B cell (primary cell): Measurements from ENCODE around the gene IRX5. TPM values are rescaled to one million over a fixed set of nuclear protein-coding genes. Genes with fewer than 3 reads are reported as not detected.

Source experiments
- ATAC-seq: fragments of 200-7000 bp; cut with Tn5 transposase; one replicate; pipeline ENCODE4 v1.10.0; 2021; ENCODE audit warnings: low read depth, mild to moderate bottlenecking, moderate number of reproducible peaks, moderate library complexity
- CTCF ChIA-PET: fragments of 350-600 bp; sonication (Branson Sonifier 250); formaldehyde crosslinking; loops from one replicate; lab custom pipeline; 2021; ENCODE audit warnings: antibody characterized with exemption, inconsistent platforms; lab: Charles Lee
- POLR2A ChIA-PET: fragments of 350-600 bp; sonication (Branson Sonifier 250); formaldehyde crosslinking; loops from one replicate; lab custom pipeline; 2021; ENCODE audit warnings: antibody characterized with exemption; lab: Charles Lee
- DNase-seq: peaks from one replicate; pipeline ENCODE4 v3.0.0; 2013
- H2AFZ ChIP-seq: 2 replicates; pipeline ENCODE4 v1.6.1; 2012; ENCODE audit warnings: mild to moderate bottlenecking, low read depth, low read length; ENCODE audit not compliant: insufficient read depth, poor library complexity, severe bottlenecking
- H3K27ac ChIP-seq, 2 donors: 1 replicate in 1 of 2; 2 replicates in 1 of 2; pipeline ENCODE4 v1.5.1; 2012 to 2013; ENCODE audit warnings: low read length in 2 of 2, mild to moderate bottlenecking in 2 of 2, moderate library complexity in 1 of 2
- H3K27me3 ChIP-seq, 4 experiments: fragments of 200-600 bp in 1 of 4; sonication (generic) in 1 of 4; replicated peaks in 1 of 4; 1 replicate in 2 of 4; 2 replicates in 2 of 4; pipeline versions ENCODE4 v1.6.1 to v1.7.0; 2013 to 2016; ENCODE audit warnings: low read length in 3 of 4, mild to moderate bottlenecking in 2 of 4, mixed read lengths in 1 of 4, moderate library complexity in 1 of 4; ENCODE audit not compliant: insufficient read depth in 4 of 4, control insufficient read depth in 3 of 4; ENCODE audit errors: control extremely low read depth in 1 of 4
- H3K36me3 ChIP-seq, 2 experiments: replicated peaks in 1 of 2; 1 replicate in 1 of 2; 2 replicates in 1 of 2; pipeline versions ENCODE4 v1.6.1 to v1.7.1; 2013; ENCODE audit warnings: low read length in 1 of 2; ENCODE audit not compliant: insufficient read depth in 2 of 2, control insufficient read depth in 1 of 2; ENCODE audit errors: control extremely low read depth in 1 of 2, extremely low read depth in 1 of 2
- H3K4me1 ChIP-seq, 2 donors: fragments of 200-600 bp in 1 of 2; sonication (generic) in 1 of 2; 1 replicate in 1 of 2; 2 replicates in 1 of 2; pipeline versions ENCODE4 v1.5.1 to v1.6.1; 2013 to 2017; ENCODE audit warnings: low read length in 2 of 2; ENCODE audit not compliant: control insufficient read depth in 2 of 2, insufficient read depth in 2 of 2
- H3K4me2 ChIP-seq: replicated peaks from 2 replicates; pipeline ENCODE3; 2012; ENCODE audit warnings: mild to moderate bottlenecking, low read depth, low read length; ENCODE audit not compliant: poor library complexity, severe bottlenecking
- H3K4me3 ChIP-seq, 5 experiments: fragments of 200-600 bp in 1 of 5; sonication (generic) in 1 of 5; 1 replicate in 3 of 5; 2 replicates in 2 of 5; pipeline versions ENCODE4 v1.5.1 to v1.7.0; 2011 to 2016; ENCODE audit warnings: low read length in 4 of 5, mild to moderate bottlenecking in 4 of 5, low read depth in 2 of 5, control low read depth in 1 of 5, moderate library complexity in 1 of 5; ENCODE audit not compliant: insufficient read depth in 1 of 5; ENCODE audit errors: control extremely low read depth in 1 of 5, extremely low read depth in 1 of 5
- H3K79me2 ChIP-seq: fragments of 200-600 bp; sonication (generic); one replicate; pipeline ENCODE4 v1.6.0; 2016; ENCODE audit warnings: low read length; ENCODE audit not compliant: control insufficient read depth, insufficient read depth
- H3K9ac ChIP-seq: fragments of 200-600 bp; sonication (generic); 2 replicates; pipeline ENCODE4 v1.6.1; 2017; ENCODE audit warnings: mild to moderate bottlenecking, low read length, moderate library complexity
- H3K9me3 ChIP-seq, 3 donors: one replicate each; pipeline versions ENCODE4 v1.6.1 to v1.7.1; 2013; ENCODE audit warnings: low read length in 2 of 3; ENCODE audit not compliant: control insufficient read depth in 2 of 3, insufficient read depth in 1 of 3; ENCODE audit errors: control extremely low read depth in 1 of 3
- H4K20me1 ChIP-seq: 2 replicates; pipeline ENCODE4 v1.6.0; 2012; ENCODE audit warnings: mild to moderate bottlenecking, low read length; ENCODE audit not compliant: insufficient read depth, control insufficient read depth, poor library complexity, severe bottlenecking
- H3K27ac Mint-ChIP-seq: one replicate; pipeline ENCODE4 v1.8.0; 2021; ENCODE audit warnings: mixed read lengths
- H3K27me3 Mint-ChIP-seq: one replicate; pipeline ENCODE4 v1.8.0; 2021; ENCODE audit warnings: mixed read lengths
- H3K4me1 Mint-ChIP-seq: one replicate; pipeline ENCODE4 v1.8.0; 2021; ENCODE audit warnings: mixed read lengths
- H3K4me3 Mint-ChIP-seq: one replicate; pipeline ENCODE4 v1.8.0; 2021; ENCODE audit warnings: mixed read lengths
- H3K9me3 Mint-ChIP-seq: one replicate; pipeline ENCODE4 v1.8.0; 2022; ENCODE audit warnings: mixed read lengths; ENCODE audit not compliant: insufficient read depth
- EZH2 ChIP-seq: IDR thresholded peaks from 2 replicates; pipeline ENCODE4 v1.6.1; 2012; ENCODE audit warnings: borderline replicate concordance, low read depth, mild to moderate bottlenecking, moderate library complexity, low read length; ENCODE audit not compliant: insufficient read depth, poor library complexity, severe bottlenecking
- WGBS: methylation state at CpG from one replicate; pipeline ENCODE4 v1.1.5; 2013; ENCODE audit warnings: missing lambda C conversion rate; ENCODE audit not compliant: insufficient coverage; 5-methylcytosine and 5-hydroxymethylcytosine counted together
- intact Hi-C: fragments of 100-400 bp; cut with micrococcal nuclease; formaldehyde crosslinking; loops from one replicate; pipeline ENCODE4 v1.10.0; 2022
- polyA plus RNA-seq: library from polyadenylated mRNA; depleted of rRNA; stranded (reverse); fragments of >200 nt; gene quantifications from 2 replicates; pipeline ENCODE4 v1.2.3, GENCODE V29; 2012
- total RNA-seq, 2 donors: library from RNA; stranded (reverse); fragments of 120-200 nt in 1 of 2; gene quantifications; 1 replicate in 1 of 2; 2 replicates in 1 of 2; pipeline versions ENCODE4 v1.2.3 to v1.2.4, GENCODE V29; 2013 to 2022
- TF ChIP-seq, protein P1 (sequence below): fragments of 200-600 bp; IDR thresholded peaks from one replicate; pipeline ENCODE4 v1.8.0; 2022; ENCODE audit warnings: antibody characterized with exemption, mild to moderate bottlenecking

IRX5 gene
- total and polyA plus RNA-seq, 2 donors (not counting 1 experiment from before 2014, with no cell fraction given) = not detected

DNA sequence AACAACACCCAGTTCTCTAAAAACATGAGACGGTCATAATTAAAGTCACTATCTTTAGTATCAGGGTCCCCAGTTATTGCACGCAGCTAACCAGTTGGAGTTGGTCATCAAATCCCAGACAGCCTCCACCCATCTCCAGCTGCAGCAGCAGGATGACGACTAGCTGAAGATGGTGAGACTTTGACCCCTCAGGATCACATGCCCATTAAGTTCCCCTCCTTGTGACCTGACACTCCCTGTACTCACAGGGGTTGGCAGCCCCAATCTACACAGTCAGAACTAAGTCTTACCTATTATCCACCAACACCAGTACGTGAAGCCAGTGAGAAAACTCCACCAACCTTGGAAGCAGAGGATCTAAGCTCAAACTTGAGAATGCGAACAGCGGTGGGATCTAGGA, 37.7 kb upstream of the IRX5 start:
- H3K4me3 ChIP-seq = no peak overlapping the region
- no peaks in the 10 kb centered on the region for H3K36me3 ChIP-seq
- no peaks in the 10 kb centered on the region for H3K9me3 ChIP-seq
- Mint-ChIP-seq H3K27me3 (no peaks in the 10 kb centered on the region), H3K9me3 (no peaks in the 10 kb centered on the region), H3K4me3 (no peak overlapping the region), H3K27ac (no peak overlapping the region), H3K4me1 (no peaks in the 10 kb centered on the region)
- TF ChIP-seq, protein P1, sequence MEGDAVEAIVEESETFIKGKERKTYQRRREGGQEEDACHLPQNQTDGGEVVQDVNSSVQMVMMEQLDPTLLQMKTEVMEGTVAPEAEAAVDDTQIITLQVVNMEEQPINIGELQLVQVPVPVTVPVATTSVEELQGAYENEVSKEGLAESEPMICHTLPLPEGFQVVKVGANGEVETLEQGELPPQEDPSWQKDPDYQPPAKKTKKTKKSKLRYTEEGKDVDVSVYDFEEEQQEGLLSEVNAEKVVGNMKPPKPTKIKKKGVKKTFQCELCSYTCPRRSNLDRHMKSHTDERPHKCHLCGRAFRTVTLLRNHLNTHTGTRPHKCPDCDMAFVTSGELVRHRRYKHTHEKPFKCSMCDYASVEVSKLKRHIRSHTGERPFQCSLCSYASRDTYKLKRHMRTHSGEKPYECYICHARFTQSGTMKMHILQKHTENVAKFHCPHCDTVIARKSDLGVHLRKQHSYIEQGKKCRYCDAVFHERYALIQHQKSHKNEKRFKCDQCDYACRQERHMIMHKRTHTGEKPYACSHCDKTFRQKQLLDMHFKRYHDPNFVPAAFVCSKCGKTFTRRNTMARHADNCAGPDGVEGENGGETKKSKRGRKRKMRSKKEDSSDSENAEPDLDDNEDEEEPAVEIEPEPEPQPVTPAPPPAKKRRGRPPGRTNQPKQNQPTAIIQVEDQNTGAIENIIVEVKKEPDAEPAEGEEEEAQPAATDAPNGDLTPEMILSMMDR = no peak
- no peak for TF ChIP-seq EZH2
- POLR2A ChIA-PET = no interaction called here
- ATAC-seq (no peak), DNase-seq (no peak)
- no peaks in the 10 kb centered on the region for H4K20me1 ChIP-seq
- H3K9ac ChIP-seq = no peak overlapping the region
- no peaks in the 10 kb centered on the region for H3K79me2 ChIP-seq
- CTCF ChIA-PET = no interaction called here
- H3K4me1 ChIP-seq = no peaks in the 10 kb centered on the region
- H3K27me3 ChIP-seq = peaks cover 0 to 2% (median 0%) of the 10 kb centered on the region in 4 experiments
- H2AFZ ChIP-seq = no peak overlapping the region
- H3K4me2 ChIP-seq = no peak overlapping the region
- no peak overlapping the region for H3K27ac ChIP-seq
- intact Hi-C loops = no loop called here
- WGBS = 98% methylated on average over 6 of the region's 6 CpGs

DNA sequence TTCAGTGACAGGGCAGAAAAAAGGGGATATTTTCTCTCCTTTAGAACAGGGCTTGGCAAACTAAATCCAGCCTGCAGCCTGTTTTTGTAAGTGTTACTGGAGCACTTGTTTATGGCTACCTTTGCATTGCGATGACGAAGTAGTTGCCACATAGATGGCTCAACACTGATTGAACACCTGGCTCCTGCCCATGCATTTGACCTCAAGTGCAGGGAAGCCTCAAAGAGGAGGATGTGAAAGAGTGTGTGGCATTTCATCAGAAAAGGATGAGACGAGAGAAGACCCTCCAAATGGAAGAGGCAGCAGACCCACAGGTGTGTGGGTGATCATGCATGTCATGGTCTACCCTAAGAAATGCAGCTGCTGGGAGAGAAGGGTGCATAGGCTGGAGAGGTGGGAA, 32.7 kb upstream of the IRX5 start:
- Histone ChIP-seq H3K4me2 (no peak overlapping the region), H3K4me3 (no peak overlapping the region), H3K9me3 (peaks cover 0 to 7% (median 0%) of the 10 kb centered on the region in 3 donors), H2AFZ (no peak overlapping the region), H3K79me2 (no peaks in the 10 kb centered on the region), H3K4me1 (no peaks in the 10 kb centered on the region), H3K27ac (no peak overlapping the region), H3K9ac (no peak overlapping the region), H4K20me1 (no peaks in the 10 kb centered on the region), H3K36me3 (no peaks in the 10 kb centered on the region), H3K27me3 (peaks cover 0 to under 1% (median 0%) of the 10 kb centered on the region in 4 experiments)
- POLR2A ChIA-PET = no interaction called here
- H3K4me3 Mint-ChIP-seq = no peak overlapping the region
- intact Hi-C loops = no loop called here
- H3K27ac Mint-ChIP-seq = no peak overlapping the region
- ATAC-seq (no peak), DNase-seq (no peak)
- peaks cover 2% of the 10 kb centered on the region for H3K27me3 Mint-ChIP-seq
- H3K4me1 Mint-ChIP-seq = no peaks in the 10 kb centered on the region
- TF ChIP-seq EZH2 = no peak
- TF ChIP-seq, protein P1 = no peak
- peaks cover 1% of the 10 kb centered on the region for H3K9me3 Mint-ChIP-seq
- 46% methylated on average over 3 of the region's 3 CpGs for WGBS
- CTCF ChIA-PET = no interaction called here
